GM20431 (cell line): ENCODE results near the gene NTNG2.

Experiments
- in situ Hi-C: fragments of 300-500 bp; cut with MseI, MboI; formaldehyde crosslinking; loops from one replicate; pipeline ENCODE4 v1.15.0; 2020; ENCODE audit warnings: low sequenced_read_pairs; ENCODE audit not compliant: unreplicated experiment

Gene NTNG2

DNA sequence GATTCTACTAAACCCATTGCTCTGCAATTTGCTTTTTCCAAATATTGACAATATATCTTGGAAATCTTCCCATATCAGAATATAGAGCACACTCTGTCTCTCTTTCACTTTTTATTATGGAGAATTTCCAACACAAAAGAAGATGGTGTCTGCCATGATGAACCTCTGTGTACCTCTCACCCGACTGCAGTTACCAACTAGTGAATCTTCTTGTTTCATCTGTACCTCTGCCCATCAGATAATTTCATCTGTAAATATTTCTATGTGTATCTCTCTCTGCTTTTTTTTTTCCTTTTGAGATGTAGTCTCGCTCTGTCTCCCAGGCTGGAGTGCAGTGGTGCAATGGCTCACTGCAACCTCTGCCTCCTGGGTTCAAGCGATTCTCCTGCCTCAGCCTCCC is 62.8 kb downstream of the NTNG2 start:
- in situ Hi-C loops: no loop called here

DNA sequence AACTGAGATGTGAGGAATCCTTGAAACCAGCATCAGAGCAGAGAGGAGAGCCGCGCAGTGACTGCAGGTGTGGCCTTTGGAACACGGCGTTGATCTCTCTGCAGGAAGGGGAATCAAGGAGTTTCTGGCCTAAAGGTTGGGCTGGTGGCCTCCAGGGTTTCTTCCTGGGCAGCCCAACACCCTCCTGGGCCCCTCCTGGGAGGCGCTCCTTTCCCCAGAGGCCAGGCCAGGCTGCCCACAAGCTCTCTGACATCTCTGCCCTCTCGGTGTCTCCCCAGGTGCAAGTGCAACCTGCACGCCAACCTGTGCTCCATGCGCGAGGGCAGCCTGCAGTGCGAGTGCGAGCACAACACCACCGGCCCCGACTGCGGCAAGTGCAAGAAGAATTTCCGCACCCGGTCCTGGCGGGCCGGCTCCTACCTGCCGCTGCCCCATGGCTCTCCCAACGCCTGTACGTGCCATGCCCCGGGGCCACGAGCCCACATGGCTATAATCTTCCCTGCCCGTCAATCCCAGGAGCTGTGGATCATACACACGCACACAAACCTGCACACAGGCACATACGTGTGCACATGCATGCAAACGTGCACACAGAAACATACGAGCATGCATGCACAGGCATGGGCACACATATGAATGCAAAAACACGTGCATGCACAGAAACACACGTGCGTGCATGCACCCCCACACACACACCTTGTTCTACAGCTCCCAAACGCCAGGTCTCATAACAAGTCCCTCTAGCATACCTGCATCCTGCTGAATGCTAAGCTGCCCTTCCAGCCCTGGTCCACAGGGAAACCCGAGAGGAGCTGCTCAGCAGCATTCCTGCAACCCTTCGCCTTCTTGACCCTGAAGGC is 64.9 kb downstream of the NTNG2 start:
- in situ Hi-C loops: no loop called here

GRCh38 chr9:132228062-132228461 is 66.2 kb downstream of the NTNG2 start:
- in situ Hi-C loops: no loop called here

DNA sequence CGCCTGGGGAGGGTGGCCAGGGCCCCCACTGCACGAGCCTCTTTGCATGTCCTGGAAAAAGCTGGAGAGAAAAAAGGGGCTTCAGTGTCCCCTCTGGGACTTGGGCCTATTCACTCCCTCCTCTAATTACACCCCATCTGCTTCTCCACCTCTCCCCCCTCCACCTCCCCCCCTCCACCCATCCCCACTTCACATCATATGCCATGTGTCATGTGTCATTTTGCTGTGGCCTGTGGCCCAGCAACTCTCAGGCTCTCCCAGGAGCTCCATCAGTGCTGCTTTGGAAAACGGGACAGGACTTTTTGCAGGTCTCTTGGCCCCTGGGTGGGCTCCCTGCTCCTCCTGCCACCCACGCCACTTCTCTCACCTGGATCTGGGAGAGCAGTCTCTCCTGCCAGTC is 68.7 kb downstream of the NTNG2 start:
- in situ Hi-C loops: no loop called here

DNA sequence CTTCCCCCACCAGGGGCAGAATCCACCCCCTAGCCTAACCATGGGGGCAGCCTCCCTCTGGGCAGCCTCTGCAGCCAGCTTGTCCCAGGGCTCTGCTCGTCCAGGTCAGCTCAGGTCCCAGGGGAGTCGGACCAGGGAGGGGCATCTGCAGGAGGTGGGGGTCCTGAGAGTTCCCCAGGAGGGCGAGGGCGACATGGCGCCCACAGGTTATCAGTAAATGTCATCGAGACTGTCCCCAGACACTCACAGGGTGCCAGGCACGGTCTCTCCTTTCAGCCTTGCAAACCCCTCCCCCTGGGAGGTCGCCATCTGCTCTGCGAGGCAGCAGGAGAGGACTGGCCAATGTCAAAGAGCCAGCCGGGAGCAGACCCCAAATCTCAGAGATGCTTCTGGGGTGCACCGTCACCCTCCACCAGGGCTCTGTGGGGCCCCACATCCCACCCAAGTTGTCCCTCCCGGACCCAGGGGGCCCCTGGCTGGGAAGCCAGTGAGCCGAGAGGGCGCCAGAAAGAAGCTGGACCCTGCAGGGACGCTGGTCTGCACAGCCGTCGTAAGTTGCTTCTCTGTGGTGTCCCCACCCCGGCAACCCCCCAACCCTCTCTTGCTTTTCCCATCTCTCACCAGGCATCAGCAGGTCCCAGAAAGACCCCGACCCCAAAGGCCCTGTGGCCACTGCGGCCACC is 69.3 kb downstream of the NTNG2 start:
- in situ Hi-C loops: no loop called here

GRCh38 chr9:132232522-132232921 is 70.7 kb downstream of the NTNG2 start:
- in situ Hi-C loops: no loop called here

DNA sequence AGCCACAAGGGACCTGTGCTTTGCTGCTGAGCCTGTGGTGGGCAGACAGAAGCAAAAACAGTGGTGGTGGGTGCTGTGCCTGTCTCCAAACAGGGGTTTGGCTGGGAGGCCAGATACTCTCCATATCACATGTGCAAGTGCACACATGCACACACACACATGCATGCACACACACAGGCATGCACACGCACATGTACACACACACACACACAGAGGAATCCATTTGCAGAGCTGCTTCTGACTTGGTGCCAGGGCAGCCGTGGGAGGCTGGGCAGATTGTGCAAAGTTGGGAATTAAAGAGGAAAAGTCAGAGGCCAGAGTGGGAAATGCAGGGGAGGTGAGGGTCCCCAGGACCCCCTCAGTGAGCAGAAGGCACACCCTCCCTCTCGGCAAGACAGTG is 71.3 kb downstream of the NTNG2 start:
- in situ Hi-C loops: no loop called here

GRCh38 chr9:132234535-132234934 is 72.7 kb downstream of the NTNG2 start:
- in situ Hi-C loops: no loop called here

- in situ Hi-C loops: no loop called here
Measured at GRCh38 chr9:132235125-132235524, 73.3 kb downstream of the NTNG2 start.

- in situ Hi-C loops: no loop called here
Measured at GRCh38 chr9:132235894-132236661, 74.2 kb downstream of the NTNG2 start.

DNA sequence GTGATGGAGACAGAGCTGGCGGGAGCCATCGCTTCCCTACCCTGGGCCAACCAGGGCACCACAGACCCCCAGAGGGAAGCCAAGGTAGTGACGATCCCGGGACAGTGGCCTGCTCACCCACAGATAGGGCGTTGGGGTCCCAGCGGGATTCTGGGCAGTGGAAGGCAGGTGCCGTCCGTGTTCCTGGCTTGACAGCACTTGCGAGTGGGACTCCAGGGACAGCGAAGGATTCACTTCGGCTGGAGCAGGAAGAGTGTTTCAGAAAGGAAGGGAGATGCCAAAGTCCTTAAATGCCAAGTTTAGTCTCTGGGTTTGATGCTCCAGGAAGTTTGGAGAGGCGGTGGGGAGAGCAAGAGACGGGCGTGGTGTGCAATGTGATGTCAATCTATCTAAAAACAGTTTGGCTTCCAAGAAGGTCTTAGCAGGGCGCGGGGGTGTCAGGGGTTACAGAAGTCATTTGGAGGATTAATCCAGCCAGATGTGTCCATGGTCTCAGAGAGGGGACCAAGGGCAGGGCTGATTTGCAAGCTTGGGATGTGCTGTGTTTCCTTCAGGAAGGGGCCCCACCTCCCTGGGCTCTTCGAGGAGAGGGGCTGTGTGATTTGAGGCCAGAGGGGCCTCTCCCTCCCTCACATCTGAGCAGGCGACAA is 74.9 kb downstream of the NTNG2 start:
- in situ Hi-C loops: no loop called here

- in situ Hi-C loops: no loop called here
Measured at GRCh38 chr9:132237481-132237880, 75.6 kb downstream of the NTNG2 start.

- in situ Hi-C loops: no loop called here
Measured at GRCh38 chr9:132238026-132238972, 76.4 kb downstream of the NTNG2 start.

GRCh38 chr9:132238992-132239391 is 77.1 kb downstream of the NTNG2 start:
- in situ Hi-C loops: no loop called here

DNA sequence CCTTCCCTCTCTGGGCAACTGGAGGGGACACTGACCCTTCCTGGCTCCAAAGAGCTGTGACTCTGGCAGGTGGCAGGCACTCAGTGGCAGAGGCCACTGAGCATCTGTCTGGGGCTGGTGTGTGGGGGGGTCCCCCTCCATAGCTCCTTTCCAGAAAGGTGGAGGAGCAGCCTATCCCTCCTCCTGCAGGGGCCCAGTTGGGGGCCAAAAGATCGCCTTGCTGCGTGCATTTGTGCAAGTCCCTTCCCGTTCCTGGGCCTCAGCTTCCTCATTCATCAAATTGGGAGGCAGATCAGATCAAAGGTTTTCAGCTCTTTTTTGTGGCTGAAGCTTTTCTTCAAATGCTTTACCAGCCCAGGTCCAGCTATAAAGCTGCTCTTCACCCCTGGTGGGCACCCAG is 77.7 kb downstream of the NTNG2 start:
- in situ Hi-C loops: no loop called here

DNA sequence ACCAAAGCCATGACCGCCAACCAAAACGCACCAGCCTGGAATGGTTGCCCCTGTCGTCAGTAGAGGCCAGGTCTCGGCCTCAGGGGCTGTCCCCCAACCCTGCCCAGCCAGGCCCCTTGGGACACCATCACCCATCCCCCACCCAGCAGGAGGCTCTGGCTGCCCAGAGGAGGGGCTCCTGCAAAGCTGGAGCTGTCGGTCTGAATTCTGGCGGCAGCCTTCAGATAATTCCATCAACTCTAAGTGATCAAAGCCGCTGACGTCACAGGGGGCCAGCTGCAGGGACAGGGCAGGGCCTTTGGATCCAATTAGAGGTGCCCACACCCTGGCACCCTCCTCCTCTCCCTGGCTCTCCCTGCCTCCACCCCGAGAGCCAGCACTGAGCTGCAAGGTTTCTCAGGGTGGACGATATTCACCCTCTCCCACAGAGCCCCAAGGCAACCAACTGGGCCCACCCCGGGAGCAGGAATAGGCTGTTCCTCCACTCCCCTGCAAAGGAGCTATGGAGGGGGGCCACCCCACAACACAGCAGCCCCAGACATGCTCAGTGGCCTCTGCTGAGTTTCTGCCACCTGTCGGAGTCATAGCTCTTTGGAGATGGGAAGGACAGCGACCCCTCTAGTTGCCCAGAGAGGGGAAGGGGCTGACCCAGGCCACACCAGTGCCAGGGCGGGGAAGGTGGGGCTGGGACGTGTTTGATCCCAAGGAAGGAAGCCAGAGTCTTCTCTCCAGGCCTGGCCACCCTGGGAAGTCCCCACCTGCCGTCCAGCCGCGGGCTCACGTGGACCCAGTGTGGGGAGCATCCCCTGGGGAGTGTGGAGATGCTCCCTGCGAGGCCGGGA is 78.4 kb downstream of the NTNG2 start:
- in situ Hi-C loops: no loop called here

DNA sequence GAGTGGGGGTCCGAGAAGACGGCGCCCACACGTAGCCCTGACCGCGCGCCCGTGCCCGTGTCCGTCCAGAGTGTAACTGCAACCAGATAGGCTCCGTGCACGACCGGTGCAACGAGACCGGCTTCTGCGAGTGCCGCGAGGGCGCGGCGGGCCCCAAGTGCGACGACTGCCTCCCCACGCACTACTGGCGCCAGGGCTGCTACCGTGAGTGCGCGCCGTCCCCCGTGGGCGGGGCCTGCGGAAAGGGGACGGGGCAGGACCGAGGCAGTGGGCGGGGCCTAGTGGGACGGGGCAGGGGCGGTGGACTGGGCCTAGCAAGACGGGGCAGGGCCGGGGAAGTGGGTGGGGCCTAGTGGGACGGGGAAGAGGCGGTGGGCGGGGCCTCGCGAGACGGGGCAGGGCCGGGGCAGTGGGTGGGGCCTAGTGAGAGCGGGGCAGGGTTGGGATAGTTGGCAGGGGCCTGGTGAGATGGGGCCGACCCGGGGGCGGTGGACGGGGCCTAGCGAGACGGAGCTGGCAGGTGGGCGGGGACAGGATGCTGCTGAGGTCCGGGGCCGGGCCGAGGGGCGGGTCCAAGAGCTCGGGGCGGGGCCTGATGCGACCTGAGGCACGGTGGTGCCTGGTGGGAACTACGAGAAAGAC is 79.1 kb downstream of the NTNG2 start:
- in situ Hi-C loops: no loop called here

DNA sequence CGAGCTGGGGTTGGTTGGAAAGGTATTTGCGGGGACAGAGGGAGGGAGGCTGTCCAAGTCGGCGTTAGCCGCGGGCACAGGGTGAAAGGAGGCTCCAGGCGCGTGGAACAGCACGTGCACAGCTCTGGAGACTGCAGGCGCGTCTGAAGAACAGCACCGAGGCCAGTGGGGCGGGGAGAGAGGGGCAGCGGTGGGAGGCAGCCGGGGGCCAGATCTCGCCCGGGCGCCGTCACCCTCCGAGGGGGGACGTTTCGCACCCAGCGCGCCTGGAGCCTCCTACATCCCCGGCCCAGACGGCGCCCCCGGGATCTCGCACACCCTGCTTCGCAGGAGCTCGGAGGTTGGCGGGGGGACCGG is 79.6 kb downstream of the NTNG2 start:
- in situ Hi-C loops: no loop called here
